GM23338 (cell line): ENCODE results near the gene GRID2IP. TPM values are rescaled to one million over a fixed set of nuclear protein-coding genes. Genes with fewer than 3 reads are reported as not detected.

ENCODE experiments used
- ATAC-seq: fragments of 200-7000 bp; cut with Tn5 transposase; 3 replicates; pipeline ENCODE4 v1.9.1; 2020
- DNase-seq: peaks from one replicate; pipeline ENCODE4 v3.0.0-alpha.2; 2015; ENCODE audit warnings: low spot score
- H2AFZ ChIP-seq: fragments of 200-600 bp; sonication (generic); 2 replicates; pipeline ENCODE4 v1.8.0; 2016; ENCODE audit warnings: antibody characterized with exemption, mild to moderate bottlenecking, moderate library complexity
- H3F3A ChIP-seq: fragments of 200-600 bp; sonication (generic); replicated peaks from 2 replicates; pipeline ENCODE4 v1.8.0; 2017; ENCODE audit warnings: antibody characterized with exemption, mixed run types, low read depth
- H3K27ac ChIP-seq: fragments of 200-600 bp; sonication (generic); 2 replicates; pipeline ENCODE4 v1.6.1; 2016; ENCODE audit warnings: low read depth
- H3K27me3 ChIP-seq: fragments of 200-600 bp; sonication (generic); 2 replicates; pipeline ENCODE4 v1.8.0; 2016; ENCODE audit warnings: mild to moderate bottlenecking, mixed run types, moderate library complexity; ENCODE audit not compliant: insufficient read depth
- H3K36me3 ChIP-seq: fragments of 200-600 bp; sonication (generic); 2 replicates; pipeline ENCODE4 v1.8.0; 2016; ENCODE audit warnings: mild to moderate bottlenecking; ENCODE audit not compliant: insufficient read depth
- H3K4me1 ChIP-seq: fragments of 200-600 bp; sonication (generic); 2 replicates; pipeline ENCODE4 v1.8.0; 2016; ENCODE audit warnings: mild to moderate bottlenecking, moderate library complexity; ENCODE audit not compliant: insufficient read depth
- H3K4me2 ChIP-seq: fragments of 200-600 bp; sonication (generic); 2 replicates; pipeline ENCODE4 v1.7.1; 2017; ENCODE audit warnings: mixed run types
- H3K4me3 ChIP-seq: fragments of 200-600 bp; sonication (generic); 2 replicates; pipeline ENCODE4 v1.6.1; 2016; ENCODE audit warnings: mixed run types
- H3K79me2 ChIP-seq: fragments of 200-600 bp; sonication (generic); replicated peaks from 2 replicates; pipeline ENCODE4 v1.8.0; 2017; ENCODE audit warnings: mild to moderate bottlenecking; ENCODE audit not compliant: insufficient read depth
- H3K9me2 ChIP-seq: fragments of 200-600 bp; sonication (generic); 2 replicates; pipeline ENCODE4 v1.8.0; 2017; ENCODE audit not compliant: insufficient read depth
- H4K20me1 ChIP-seq: fragments of 200-600 bp; sonication (generic); replicated peaks from 2 replicates; pipeline ENCODE4 v1.8.0; 2017; ENCODE audit warnings: mild to moderate bottlenecking; ENCODE audit not compliant: insufficient read depth
- H3K27ac Mint-ChIP-seq: 2 replicates; pipeline ENCODE4 v1.8.0; 2020; ENCODE audit warnings: inconsistent platforms, mild to moderate bottlenecking, moderate library complexity, mixed read lengths
- H3K27me3 Mint-ChIP-seq: 3 replicates; pipeline ENCODE4 v1.8.0; 2022; ENCODE audit warnings: low read depth, mild to moderate bottlenecking, moderate library complexity, mixed read lengths, inconsistent platforms; ENCODE audit not compliant: insufficient read depth, poor library complexity
- H3K36me3 Mint-ChIP-seq: 3 replicates; pipeline ENCODE4 v1.8.0; 2021; ENCODE audit warnings: low read depth, mild to moderate bottlenecking, inconsistent platforms, moderate library complexity, mixed read lengths
- H3K4me1 Mint-ChIP-seq: 3 replicates; pipeline ENCODE4 v1.8.0; 2020; ENCODE audit warnings: mild to moderate bottlenecking, inconsistent platforms, mixed read lengths
- H3K4me3 Mint-ChIP-seq: 3 replicates; pipeline ENCODE4 v1.8.0; 2021; ENCODE audit warnings: moderate library complexity, mild to moderate bottlenecking, inconsistent platforms, mixed read lengths
- H3K9me3 Mint-ChIP-seq: 3 replicates; pipeline ENCODE4 v1.8.0; 2020; ENCODE audit warnings: moderate library complexity, mild to moderate bottlenecking, inconsistent platforms, mixed read lengths
- CREB1 ChIP-seq: fragments of 250-450 bp; sonication (Bioruptor Pico); IDR thresholded peaks from 2 replicates; pipeline ENCODE4 v1.5.0; 2020; ENCODE audit warnings: low read depth, mild to moderate bottlenecking, moderate library complexity
- EZH2 ChIP-seq: fragments of 200-600 bp; sonication (generic); IDR thresholded peaks from one replicate; pipeline ENCODE4 v1.8.0; 2017; ENCODE audit warnings: antibody characterized with exemption, mild to moderate bottlenecking, low read depth; ENCODE audit not compliant: unreplicated experiment
- EZH2phosphoT487 ChIP-seq: fragments of 200-600 bp; sonication (generic); IDR thresholded peaks from one replicate; pipeline ENCODE4 v1.8.1; 2018; ENCODE audit warnings: antibody characterized with exemption; ENCODE audit not compliant: unreplicated experiment
- JUNB ChIP-seq: IDR thresholded peaks from one replicate; pipeline ENCODE4 v1.6.1; 2016; ENCODE audit warnings: antibody characterized with exemption; ENCODE audit not compliant: unreplicated experiment
- NANOG ChIP-seq: IDR thresholded peaks from 2 replicates; pipeline ENCODE4 v1.6.1; 2016; ENCODE audit warnings: antibody characterized with exemption, borderline replicate concordance
- POLR2AphosphoS5 ChIP-seq: IDR thresholded peaks from 2 replicates; pipeline ENCODE4 v1.6.1; 2016; ENCODE audit warnings: antibody characterized with exemption, low read depth
- STAT1 ChIP-seq: IDR thresholded peaks from one replicate; pipeline ENCODE4 v1.6.1; 2016; ENCODE audit warnings: antibody characterized with exemption; ENCODE audit not compliant: unreplicated experiment
- ZNF114 ChIP-seq: fragments of 250-450 bp; sonication (Bioruptor Pico); IDR thresholded peaks from 2 replicates; pipeline ENCODE4 v1.5.0; 2020; ENCODE audit warnings: mild to moderate bottlenecking, moderate library complexity
- polyA plus RNA-seq: library from polyadenylated mRNA; unstranded; fragments of >200 nt; fragmentation: Nextera tagmentation; extraction: Ambion mirVana; gene quantifications from 2 replicates; pipeline ENCODE4 v1.2.1, GENCODE V29; 2016
- total RNA-seq: library from RNA; depleted of rRNA; stranded (reverse); fragments of >200 nt; shearing (Covaris generic); gene quantifications from 2 replicates; pipeline ENCODE4 v1.2.3, GENCODE V29; 2014
- TF ChIP-seq, protein P1 (sequence below): IDR thresholded peaks from one replicate; pipeline ENCODE4 v1.6.1; 2018; ENCODE audit warnings: antibody characterized with exemption; ENCODE audit not compliant: unreplicated experiment
- TF ChIP-seq, protein P2 (sequence below): IDR thresholded peaks from 2 replicates; pipeline ENCODE4 v1.6.1; 2016; ENCODE audit warnings: antibody characterized with exemption
- TF ChIP-seq, protein P3 (sequence below), 2 experiments: fragments of 200-600 bp in 1 of 2; sonication (generic) in 1 of 2; conservative IDR thresholded peaks; 2 replicates each; pipeline versions ENCODE4 v1.5.1 to v1.6.1; 2016 to 2017; ENCODE audit warnings: antibody characterized with exemption in 2 of 2, low read depth in 2 of 2, mild to moderate bottlenecking in 2 of 2, moderate library complexity in 1 of 2

Gene GRID2IP
- total and polyA plus RNA-seq, 2 experiments from 2014 or later = 0.73 to 1.5 TPM

DNA sequence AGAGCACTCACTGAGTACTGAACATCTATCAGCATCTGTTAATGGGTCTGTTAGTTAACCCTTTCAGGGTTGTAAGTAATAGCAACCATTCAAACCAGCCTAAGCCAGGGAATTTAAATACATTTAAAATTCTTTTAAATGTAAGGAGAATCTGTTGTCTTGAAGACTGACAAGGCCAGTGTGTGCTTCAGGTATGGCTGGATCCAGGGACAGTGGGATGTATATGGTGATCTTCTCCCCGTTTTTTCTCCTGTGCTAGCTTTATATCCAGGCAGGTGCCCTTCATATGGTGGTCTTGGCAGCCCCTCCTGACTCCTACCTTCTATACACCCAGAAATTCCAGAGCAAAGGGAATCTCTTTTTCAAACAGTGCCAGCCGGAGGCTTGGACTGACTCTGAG lies 56.9 kb downstream of the GRID2IP start:
- DNase-seq = no peak
- Mint-ChIP-seq H3K4me1 (no peaks in the 10 kb centered on the region), H3K27ac (no peak overlapping the region), H3K27me3 (peaks cover 3% of the 10 kb centered on the region), H3K4me3 (no peak overlapping the region), H3K36me3 (peaks cover 5% of the 10 kb centered on the region; the same call in 2 of the 3 replicates), H3K9me3 (peaks cover 10% of the 10 kb centered on the region)
- Histone ChIP-seq H3K9me2 (0 out of 2 replicates have a peak, but pooled peaks cover 3% of the 10 kb centered on the region), H3K27ac (no peak overlapping the region), H4K20me1 (no peaks in the 10 kb centered on the region), H3K4me2 (no peak overlapping the region), H2AFZ (no peak overlapping the region), H3K36me3 (no peaks in the 10 kb centered on the region), H3F3A (no peaks in the 10 kb centered on the region), H3K79me2 (no peaks in the 10 kb centered on the region), H3K4me3 (no peak overlapping the region), H3K27me3 (no peaks in the 10 kb centered on the region), H3K4me1 (no peaks in the 10 kb centered on the region)
- no peak for TF ChIP-seq ZNF114 (CRISPR knock-in tag)
- TF ChIP-seq, protein P1, sequence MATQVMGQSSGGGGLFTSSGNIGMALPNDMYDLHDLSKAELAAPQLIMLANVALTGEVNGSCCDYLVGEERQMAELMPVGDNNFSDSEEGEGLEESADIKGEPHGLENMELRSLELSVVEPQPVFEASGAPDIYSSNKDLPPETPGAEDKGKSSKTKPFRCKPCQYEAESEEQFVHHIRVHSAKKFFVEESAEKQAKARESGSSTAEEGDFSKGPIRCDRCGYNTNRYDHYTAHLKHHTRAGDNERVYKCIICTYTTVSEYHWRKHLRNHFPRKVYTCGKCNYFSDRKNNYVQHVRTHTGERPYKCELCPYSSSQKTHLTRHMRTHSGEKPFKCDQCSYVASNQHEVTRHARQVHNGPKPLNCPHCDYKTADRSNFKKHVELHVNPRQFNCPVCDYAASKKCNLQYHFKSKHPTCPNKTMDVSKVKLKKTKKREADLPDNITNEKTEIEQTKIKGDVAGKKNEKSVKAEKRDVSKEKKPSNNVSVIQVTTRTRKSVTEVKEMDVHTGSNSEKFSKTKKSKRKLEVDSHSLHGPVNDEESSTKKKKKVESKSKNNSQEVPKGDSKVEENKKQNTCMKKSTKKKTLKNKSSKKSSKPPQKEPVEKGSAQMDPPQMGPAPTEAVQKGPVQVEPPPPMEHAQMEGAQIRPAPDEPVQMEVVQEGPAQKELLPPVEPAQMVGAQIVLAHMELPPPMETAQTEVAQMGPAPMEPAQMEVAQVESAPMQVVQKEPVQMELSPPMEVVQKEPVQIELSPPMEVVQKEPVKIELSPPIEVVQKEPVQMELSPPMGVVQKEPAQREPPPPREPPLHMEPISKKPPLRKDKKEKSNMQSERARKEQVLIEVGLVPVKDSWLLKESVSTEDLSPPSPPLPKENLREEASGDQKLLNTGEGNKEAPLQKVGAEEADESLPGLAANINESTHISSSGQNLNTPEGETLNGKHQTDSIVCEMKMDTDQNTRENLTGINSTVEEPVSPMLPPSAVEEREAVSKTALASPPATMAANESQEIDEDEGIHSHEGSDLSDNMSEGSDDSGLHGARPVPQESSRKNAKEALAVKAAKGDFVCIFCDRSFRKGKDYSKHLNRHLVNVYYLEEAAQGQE = no peak
- no peak for TF ChIP-seq CREB1 (CRISPR knock-in tag)
- no peak for TF ChIP-seq NANOG
- no peak for TF ChIP-seq EZH2
- TF ChIP-seq, protein P2, sequence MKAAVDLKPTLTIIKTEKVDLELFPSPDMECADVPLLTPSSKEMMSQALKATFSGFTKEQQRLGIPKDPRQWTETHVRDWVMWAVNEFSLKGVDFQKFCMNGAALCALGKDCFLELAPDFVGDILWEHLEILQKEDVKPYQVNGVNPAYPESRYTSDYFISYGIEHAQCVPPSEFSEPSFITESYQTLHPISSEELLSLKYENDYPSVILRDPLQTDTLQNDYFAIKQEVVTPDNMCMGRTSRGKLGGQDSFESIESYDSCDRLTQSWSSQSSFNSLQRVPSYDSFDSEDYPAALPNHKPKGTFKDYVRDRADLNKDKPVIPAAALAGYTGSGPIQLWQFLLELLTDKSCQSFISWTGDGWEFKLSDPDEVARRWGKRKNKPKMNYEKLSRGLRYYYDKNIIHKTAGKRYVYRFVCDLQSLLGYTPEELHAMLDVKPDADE = no peak
- no peak for ATAC-seq

DNA sequence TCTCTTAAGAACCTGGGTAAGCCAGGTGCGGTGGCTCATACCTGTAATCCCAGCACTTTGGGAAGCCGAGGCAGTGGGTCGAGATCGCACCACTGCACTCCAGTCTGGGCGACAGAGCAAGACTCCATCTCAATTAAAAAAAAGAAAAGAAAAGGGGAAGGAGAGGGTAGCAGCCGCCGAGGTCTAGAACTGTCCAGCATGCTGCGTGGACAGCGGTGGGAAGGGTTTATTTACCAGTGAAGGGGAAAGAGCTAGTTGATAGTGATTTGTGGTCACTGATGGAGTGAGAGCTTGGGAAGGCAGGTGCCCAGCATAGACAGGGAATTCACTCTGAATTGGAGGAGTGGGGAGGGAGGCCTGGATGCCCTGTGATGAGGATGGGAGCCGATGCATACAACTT lies 60.1 kb downstream of the GRID2IP start:
- H3K4me3 ChIP-seq = no peak overlapping the region
- H3K4me2 ChIP-seq = no peak overlapping the region
- Mint-ChIP-seq H3K36me3 (peaks cover 5% of the 10 kb centered on the region; the same call in 1 of the 3 replicates), H3K4me1 (no peaks in the 10 kb centered on the region), H3K9me3 (peaks cover 15% of the 10 kb centered on the region), H3K27me3 (peaks cover 3% of the 10 kb centered on the region), H3K27ac (no peak overlapping the region), H3K4me3 (no peak overlapping the region; the same call in 2 of the 3 replicates)
- H3K36me3 ChIP-seq = no peaks in the 10 kb centered on the region
- no peaks in the 10 kb centered on the region for H3F3A ChIP-seq
- no peaks in the 10 kb centered on the region for H4K20me1 ChIP-seq
- H2AFZ ChIP-seq = no peak overlapping the region
- no peaks in the 10 kb centered on the region for H3K79me2 ChIP-seq
- H3K9me2 ChIP-seq = 0 out of 2 replicates have a peak, but pooled peaks cover 3% of the 10 kb centered on the region
- H3K27me3 ChIP-seq = no peaks in the 10 kb centered on the region
- ATAC-seq (no peak), DNase-seq (no peak)
- no peaks in the 10 kb centered on the region for H3K4me1 ChIP-seq
- H3K27ac ChIP-seq = no peak overlapping the region
- TF ChIP-seq NANOG (no peak), STAT1 (no peak), CREB1 (CRISPR knock-in tag) (no peak), ZNF114 (CRISPR knock-in tag) (no peak), EZH2 (no peak), EZH2phosphoT487 (no peak), JUNB (no peak), POLR2AphosphoS5 (no peak)
- TF ChIP-seq, protein P2 = no peak
- TF ChIP-seq, protein P1 = no peak
- TF ChIP-seq, protein P3, sequence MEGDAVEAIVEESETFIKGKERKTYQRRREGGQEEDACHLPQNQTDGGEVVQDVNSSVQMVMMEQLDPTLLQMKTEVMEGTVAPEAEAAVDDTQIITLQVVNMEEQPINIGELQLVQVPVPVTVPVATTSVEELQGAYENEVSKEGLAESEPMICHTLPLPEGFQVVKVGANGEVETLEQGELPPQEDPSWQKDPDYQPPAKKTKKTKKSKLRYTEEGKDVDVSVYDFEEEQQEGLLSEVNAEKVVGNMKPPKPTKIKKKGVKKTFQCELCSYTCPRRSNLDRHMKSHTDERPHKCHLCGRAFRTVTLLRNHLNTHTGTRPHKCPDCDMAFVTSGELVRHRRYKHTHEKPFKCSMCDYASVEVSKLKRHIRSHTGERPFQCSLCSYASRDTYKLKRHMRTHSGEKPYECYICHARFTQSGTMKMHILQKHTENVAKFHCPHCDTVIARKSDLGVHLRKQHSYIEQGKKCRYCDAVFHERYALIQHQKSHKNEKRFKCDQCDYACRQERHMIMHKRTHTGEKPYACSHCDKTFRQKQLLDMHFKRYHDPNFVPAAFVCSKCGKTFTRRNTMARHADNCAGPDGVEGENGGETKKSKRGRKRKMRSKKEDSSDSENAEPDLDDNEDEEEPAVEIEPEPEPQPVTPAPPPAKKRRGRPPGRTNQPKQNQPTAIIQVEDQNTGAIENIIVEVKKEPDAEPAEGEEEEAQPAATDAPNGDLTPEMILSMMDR (conservative IDR thresholded peaks at IDR 0.05; ENCODE audit: low read depth in 2 of 2) = no peak
